ENCODE data around the gene BMAL1. TPM values are rescaled to one million over a fixed set of nuclear protein-coding genes. Genes with fewer than 3 reads are reported as not detected.
"Not testable (repeated sequence)": the region's sequence is repeated elsewhere in the genome, so short reads cannot be mapped to it uniquely, and the experiment has no call there.

BMAL1 gene
- total and polyA plus RNA-seq, 2 donors (not counting 1 experiment from before 2014, with no cell fraction given), result 10.7 to 11.2 TPM

GRCh38 chr11:13391217-13391616 lies 113.6 kb downstream of the BMAL1 start:
- no peaks in the 10 kb centered on the region for H4K20me1 ChIP-seq (ENCODE audit: control insufficient read depth, extremely low read depth, insufficient read depth, low read length)
- peaks cover 4% of the 10 kb centered on the region for H3K36me3 ChIP-seq (ENCODE audit: control insufficient read depth, insufficient read depth, low read length)
- H3K9ac ChIP-seq (ENCODE audit: insufficient read depth, low read length), result no peak overlapping the region
- no peaks in the 10 kb centered on the region for H3K4me1 ChIP-seq (ENCODE audit: control insufficient read depth, extremely low read depth, insufficient read depth, low read length)
- H3K27ac ChIP-seq (ENCODE audit: insufficient read depth, low read length), result no peak overlapping the region
- TF ChIP-seq CTCF (conservative IDR thresholded peaks at IDR 0.05 in 1 of 2, IDR thresholded peaks at IDR 0.05 in 1 of 2; ENCODE audit: low read depth in 1 of 2, low read length in 2 of 2) (no peak), EZH2 (IDR thresholded peaks at IDR 0.05; ENCODE audit: low read length, missing control alignments) (no peak)
- H3K4me2 ChIP-seq (ENCODE audit: extremely low read depth, insufficient read depth, low read length), result no peak overlapping the region
- no peaks in the 10 kb centered on the region for H3K79me2 ChIP-seq (ENCODE audit: control insufficient read depth, insufficient read depth, low read length)
- no peak overlapping the region for H2AFZ ChIP-seq (ENCODE audit: low read length)
- DNase-seq (ENCODE audit: low read depth in 2 of 2), result no peak
- no peaks in the 10 kb centered on the region for H3K9me3 ChIP-seq (ENCODE audit: control insufficient read depth, insufficient read depth, low read depth, low read length)
- H3K4me3 ChIP-seq (replicated peaks in 1 of 4; ENCODE audit: control extremely low read depth in 1 of 4, insufficient read depth in 1 of 4, low read depth in 3 of 4, low read length in 4 of 4), result no peak overlapping the region
- H3K27me3 ChIP-seq (ENCODE audit: control insufficient read depth, insufficient read depth, low read length), result no peaks in the 10 kb centered on the region

GRCh38 chr11:13398335-13398734 lies 120.7 kb downstream of the BMAL1 start:
- H3K4me3 ChIP-seq (replicated peaks in 1 of 4; ENCODE audit: control extremely low read depth in 1 of 4, insufficient read depth in 1 of 4, low read depth in 3 of 4, low read length in 4 of 4), result not testable (repeated sequence)

GRCh38 chr11:13405220-13405619 lies 127.6 kb downstream of the BMAL1 start:
- Histone ChIP-seq H3K9ac (ENCODE audit: insufficient read depth, low read length) (no peak overlapping the region), H3K4me3 (replicated peaks in 1 of 4; ENCODE audit: control extremely low read depth in 1 of 4, insufficient read depth in 1 of 4, low read depth in 3 of 4, low read length in 4 of 4) (no peak overlapping the region), H2AFZ (ENCODE audit: low read length) (no peak overlapping the region), H3K4me1 (ENCODE audit: control insufficient read depth, extremely low read depth, insufficient read depth, low read length) (no peaks in the 10 kb centered on the region), H3K36me3 (ENCODE audit: control insufficient read depth, insufficient read depth, low read length) (no peaks in the 10 kb centered on the region), H3K9me3 (ENCODE audit: control insufficient read depth, insufficient read depth, low read depth, low read length) (no peaks in the 10 kb centered on the region), H4K20me1 (ENCODE audit: control insufficient read depth, extremely low read depth, insufficient read depth, low read length) (no peaks in the 10 kb centered on the region), H3K27ac (ENCODE audit: insufficient read depth, low read length) (no peak overlapping the region), H3K79me2 (ENCODE audit: control insufficient read depth, insufficient read depth, low read length) (no peaks in the 10 kb centered on the region), H3K27me3 (ENCODE audit: control insufficient read depth, insufficient read depth, low read length) (no peaks in the 10 kb centered on the region), H3K4me2 (ENCODE audit: extremely low read depth, insufficient read depth, low read length) (no peak overlapping the region)
- no peak for TF ChIP-seq CTCF (conservative IDR thresholded peaks at IDR 0.05 in 1 of 2, IDR thresholded peaks at IDR 0.05 in 1 of 2; ENCODE audit: low read depth in 1 of 2, low read length in 2 of 2)
- no peak for TF ChIP-seq EZH2 (IDR thresholded peaks at IDR 0.05; ENCODE audit: low read length, missing control alignments)
- no peak for DNase-seq (ENCODE audit: low read depth in 2 of 2)

More at GRCh38 chr11:13398335-13398734, 120.7 kb downstream of the BMAL1 start:
- not testable (repeated sequence) for H3K27me3 ChIP-seq (ENCODE audit: control insufficient read depth, insufficient read depth, low read length); H2AFZ ChIP-seq (ENCODE audit: low read length); H3K9ac ChIP-seq (ENCODE audit: insufficient read depth, low read length); H3K9me3 ChIP-seq (ENCODE audit: control insufficient read depth, insufficient read depth, low read depth, low read length); H3K4me2 ChIP-seq (ENCODE audit: extremely low read depth, insufficient read depth, low read length); H3K27ac ChIP-seq (ENCODE audit: insufficient read depth, low read length); H3K36me3 ChIP-seq (ENCODE audit: control insufficient read depth, insufficient read depth, low read length); H3K4me1 ChIP-seq (ENCODE audit: control insufficient read depth, extremely low read depth, insufficient read depth, low read length); DNase-seq (ENCODE audit: low read depth in 2 of 2); H4K20me1 ChIP-seq (ENCODE audit: control insufficient read depth, extremely low read depth, insufficient read depth, low read length); H3K79me2 ChIP-seq (ENCODE audit: control insufficient read depth, insufficient read depth, low read length)

Data from fibroblast of lung (primary cell).